ENCODE data around the gene TRIML2.

The TRIML2 gene

GRCh38 chr4:188041721-188042120, 67.7 kb downstream of the TRIML2 start:
- no peak overlapping the region for H3K4me2 ChIP-seq (ENCODE audit: low read depth, low read length)
- no peaks in the 10 kb centered on the region for H3K36me3 ChIP-seq (replicated peaks; ENCODE audit: insufficient read depth, low read length)
- H3K27me3 ChIP-seq (replicated peaks; ENCODE audit: insufficient read depth, low read length) = no peaks in the 10 kb centered on the region
- no peaks in the 10 kb centered on the region for H3K79me2 ChIP-seq (ENCODE audit: low read length)
- no peaks in the 10 kb centered on the region for H4K20me1 ChIP-seq (ENCODE audit: insufficient read depth, low read length)
- no peaks in the 10 kb centered on the region for H3K9me3 ChIP-seq (replicated peaks; ENCODE audit: insufficient read depth, low read length)
- H3K4me1 ChIP-seq (ENCODE audit: low read length) = no peaks in the 10 kb centered on the region
- TF ChIP-seq EZH2phosphoT487 (IDR thresholded peaks at IDR 0.05; ENCODE audit: low read length) = no peak
- TF ChIP-seq CTCF (IDR thresholded peaks at IDR 0.05; ENCODE audit: low read length) = no peak
- TF ChIP-seq EZH2 (optimal IDR thresholded peaks at IDR 0.05; ENCODE audit: low read depth, low read length) = no peak
- H2AFZ ChIP-seq (ENCODE audit: low read length) = no peak overlapping the region
- H3K27ac ChIP-seq (ENCODE audit: low read length) = no peak overlapping the region
- H3F3A ChIP-seq (ENCODE audit: insufficient read depth, low read length) = no peaks in the 10 kb centered on the region
- H3K9me2 ChIP-seq (replicated peaks; ENCODE audit: insufficient read depth, low read length) = no peaks in the 10 kb centered on the region
- H3K9ac ChIP-seq (ENCODE audit: low read length) = no peak overlapping the region
- H3K4me3 ChIP-seq (ENCODE audit: low read length) = no peak overlapping the region
- DNase-seq = no peak

All from MM.1S (cell line).